ENCODE data around the gene GAGE10. TPM values are rescaled to one million over a fixed set of nuclear protein-coding genes. Genes with fewer than 3 reads are reported as not detected.

Gene GAGE10
- total and polyA plus RNA-seq, 2 donors (not counting 3 experiments of a cell fraction or from before 2014, with no cell fraction given), result not detected

GRCh38 chrX:49282647-49283011 is 20.8 kb upstream of the GAGE10 start:
- no peaks in the 10 kb centered on the region for H3K4me1 ChIP-seq (ENCODE audit: control insufficient read depth, extremely low read depth, insufficient read depth, low read length)
- no peak overlapping the region for H3K9ac ChIP-seq (replicated peaks; ENCODE audit: extremely low read depth, insufficient read depth, low read length)
- dilution Hi-C loops (cut with MboI; ENCODE audit: extremely low pct_ligation_motif_present, low sequenced_read_pairs), result no loop called here
- ChIA-PET POLR2A (no interaction called here), CTCF (no interaction called here)
- no peaks in the 10 kb centered on the region for H4K20me1 ChIP-seq (replicated peaks; ENCODE audit: control insufficient read depth, extremely low read depth, insufficient read depth, low read length)
- no peaks in the 10 kb centered on the region for H3K9me1 ChIP-seq (replicated peaks; ENCODE audit: control insufficient read depth, extremely low read depth, insufficient read depth, low read length)
- no peak overlapping the region for H3K4me3 ChIP-seq (replicated peaks in 1 of 3; ENCODE audit: insufficient read depth in 1 of 3, low read depth in 1 of 3, low read length in 3 of 3)
- BruUV-seq (replicated peaks), result no TSS peak
- no peaks in the 10 kb centered on the region for H3K36me3 ChIP-seq (ENCODE audit: control insufficient read depth in 2 of 2, extremely low read depth in 1 of 2, insufficient read depth in 2 of 2, low read length in 2 of 2)
- H3K4me2 ChIP-seq (ENCODE audit: insufficient read depth, low read length), result no peak overlapping the region
- H3K79me2 ChIP-seq (ENCODE audit: control insufficient read depth, insufficient read depth, low read length), result no peaks in the 10 kb centered on the region
- DNase-seq (ENCODE audit: low read depth, low spot score) (no peak), FAIRE-seq (no peak)
- TF ChIP-seq GATA2 (IDR thresholded peaks at IDR 0.05; ENCODE audit: insufficient read depth, insufficient read length, low read depth, low read length), result no peak
- peak in 1 of 2 donors; percentile 4 for TF ChIP-seq CTCF (IDR thresholded peaks at IDR 0.05; ENCODE audit: extremely low read depth in 1 of 2, insufficient read depth in 1 of 2, low read depth in 1 of 2, low read length in 2 of 2)
- no peak overlapping the region for H3K27ac ChIP-seq (ENCODE audit: insufficient read depth, low read depth, low read length)
- H2AFZ ChIP-seq (ENCODE audit: low read depth, low read length), result no peak overlapping the region
- H3K27me3 ChIP-seq (ENCODE audit: control insufficient read depth in 2 of 2, insufficient read depth in 2 of 2, low read length in 2 of 2), result no peaks in the 10 kb centered on the region
- H3K9me3 ChIP-seq (replicated peaks; ENCODE audit: control insufficient read depth, insufficient read depth, low read length), result no peaks in the 10 kb centered on the region
- intact Hi-C loops (cut with micrococcal nuclease), result no loop called here

GRCh38 chrX:49284212-49284611 is 19.2 kb upstream of the GAGE10 start:
- Histone ChIP-seq H3K4me3 (replicated peaks in 1 of 3; ENCODE audit: insufficient read depth in 1 of 3, low read depth in 1 of 3, low read length in 3 of 3) (no peak overlapping the region), H3K4me2 (ENCODE audit: insufficient read depth, low read length) (no peak overlapping the region), H3K79me2 (ENCODE audit: control insufficient read depth, insufficient read depth, low read length) (no peaks in the 10 kb centered on the region), H4K20me1 (replicated peaks; ENCODE audit: control insufficient read depth, extremely low read depth, insufficient read depth, low read length) (no peaks in the 10 kb centered on the region), H3K36me3 (ENCODE audit: control insufficient read depth in 2 of 2, extremely low read depth in 1 of 2, insufficient read depth in 2 of 2, low read length in 2 of 2) (no peaks in the 10 kb centered on the region), H3K9me3 (replicated peaks; ENCODE audit: control insufficient read depth, insufficient read depth, low read length) (no peaks in the 10 kb centered on the region), H3K4me1 (ENCODE audit: control insufficient read depth, extremely low read depth, insufficient read depth, low read length) (no peaks in the 10 kb centered on the region), H3K27me3 (ENCODE audit: control insufficient read depth in 2 of 2, insufficient read depth in 2 of 2, low read length in 2 of 2) (no peaks in the 10 kb centered on the region), H3K9me1 (replicated peaks; ENCODE audit: control insufficient read depth, extremely low read depth, insufficient read depth, low read length) (no peaks in the 10 kb centered on the region), H2AFZ (ENCODE audit: low read depth, low read length) (no peak overlapping the region), H3K27ac (ENCODE audit: insufficient read depth, low read depth, low read length) (no peak overlapping the region), H3K9ac (replicated peaks; ENCODE audit: extremely low read depth, insufficient read depth, low read length) (no peak overlapping the region)
- intact Hi-C loops (cut with micrococcal nuclease), result no loop called here
- no TSS peak for BruUV-seq (replicated peaks)
- no peak for TF ChIP-seq MAX (IDR thresholded peaks at IDR 0.05; ENCODE audit: insufficient read depth, insufficient read length)
- no peak for DNase-seq (ENCODE audit: low read depth, low spot score)
- no peak for FAIRE-seq
- ChIA-PET POLR2A (no interaction called here), CTCF (no interaction called here)
- dilution Hi-C loops (cut with MboI; ENCODE audit: extremely low pct_ligation_motif_present, low sequenced_read_pairs), result no loop called here
